A673 (cell line): ENCODE measurements around the gene KRTAP17-1.

Source experiments
- EZH2 ChIP-seq: fragments of 200-600 bp; sonication (generic); IDR thresholded peaks from 2 replicates; pipeline ENCODE4 v1.6.1; 2017; ENCODE audit warnings: borderline replicate concordance, low read depth, mild to moderate bottlenecking, mixed read lengths, antibody characterized with exemption, low read length; ENCODE audit not compliant: poor library complexity, severe bottlenecking
- TF ChIP-seq, protein P1 (sequence below): fragments of 300-800, 200-600 bp; sonication (generic); conservative IDR thresholded peaks from 2 replicates; pipeline ENCODE4 v1.5.1; 2017; ENCODE audit warnings: low read depth, mild to moderate bottlenecking, antibody characterized with exemption, low read length, moderate library complexity, mixed read lengths

DNA sequence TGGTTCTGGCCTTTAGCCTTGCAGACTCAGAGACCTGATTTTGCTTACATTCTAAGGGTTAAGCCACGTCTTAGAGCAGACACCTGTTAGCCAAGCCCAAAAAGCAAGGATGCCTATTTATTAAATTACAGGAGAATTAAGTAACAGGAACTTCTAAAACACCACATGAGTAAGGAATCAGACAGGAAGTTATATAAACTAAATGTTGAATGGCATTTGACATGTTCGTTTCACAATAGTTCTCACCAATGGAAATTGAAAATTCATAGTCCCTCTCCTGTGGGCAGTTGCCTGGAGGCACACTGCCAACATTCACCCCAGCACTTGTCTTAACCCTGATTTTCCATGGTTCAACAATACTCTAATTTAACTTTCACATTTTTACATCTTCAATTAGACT lies 31.0 kb downstream of the KRTAP17-1 start:
- no peak for TF ChIP-seq EZH2
- TF ChIP-seq, protein P1, sequence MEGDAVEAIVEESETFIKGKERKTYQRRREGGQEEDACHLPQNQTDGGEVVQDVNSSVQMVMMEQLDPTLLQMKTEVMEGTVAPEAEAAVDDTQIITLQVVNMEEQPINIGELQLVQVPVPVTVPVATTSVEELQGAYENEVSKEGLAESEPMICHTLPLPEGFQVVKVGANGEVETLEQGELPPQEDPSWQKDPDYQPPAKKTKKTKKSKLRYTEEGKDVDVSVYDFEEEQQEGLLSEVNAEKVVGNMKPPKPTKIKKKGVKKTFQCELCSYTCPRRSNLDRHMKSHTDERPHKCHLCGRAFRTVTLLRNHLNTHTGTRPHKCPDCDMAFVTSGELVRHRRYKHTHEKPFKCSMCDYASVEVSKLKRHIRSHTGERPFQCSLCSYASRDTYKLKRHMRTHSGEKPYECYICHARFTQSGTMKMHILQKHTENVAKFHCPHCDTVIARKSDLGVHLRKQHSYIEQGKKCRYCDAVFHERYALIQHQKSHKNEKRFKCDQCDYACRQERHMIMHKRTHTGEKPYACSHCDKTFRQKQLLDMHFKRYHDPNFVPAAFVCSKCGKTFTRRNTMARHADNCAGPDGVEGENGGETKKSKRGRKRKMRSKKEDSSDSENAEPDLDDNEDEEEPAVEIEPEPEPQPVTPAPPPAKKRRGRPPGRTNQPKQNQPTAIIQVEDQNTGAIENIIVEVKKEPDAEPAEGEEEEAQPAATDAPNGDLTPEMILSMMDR, result no peak
